HG03520 (cell line): ENCODE data around the gene CRACR2B.

Experiments used
- ATAC-seq: cut with Tn5 transposase; IDR thresholded peaks from one replicate; pipeline ENCODE4 v1.9.1; 2021; ENCODE audit warnings: mild to moderate bottlenecking, moderate library complexity; ENCODE audit not compliant: unreplicated experiment

CRACR2B gene

GRCh38 chr11:827897-828192 lies at the start of gene CRACR2B:
TSS of gene CRACR2B (plus strand) at chr11:827919. CDS start at chr11:828608, 689 bp downstream.
- ATAC-seq, result no peak

DNA sequence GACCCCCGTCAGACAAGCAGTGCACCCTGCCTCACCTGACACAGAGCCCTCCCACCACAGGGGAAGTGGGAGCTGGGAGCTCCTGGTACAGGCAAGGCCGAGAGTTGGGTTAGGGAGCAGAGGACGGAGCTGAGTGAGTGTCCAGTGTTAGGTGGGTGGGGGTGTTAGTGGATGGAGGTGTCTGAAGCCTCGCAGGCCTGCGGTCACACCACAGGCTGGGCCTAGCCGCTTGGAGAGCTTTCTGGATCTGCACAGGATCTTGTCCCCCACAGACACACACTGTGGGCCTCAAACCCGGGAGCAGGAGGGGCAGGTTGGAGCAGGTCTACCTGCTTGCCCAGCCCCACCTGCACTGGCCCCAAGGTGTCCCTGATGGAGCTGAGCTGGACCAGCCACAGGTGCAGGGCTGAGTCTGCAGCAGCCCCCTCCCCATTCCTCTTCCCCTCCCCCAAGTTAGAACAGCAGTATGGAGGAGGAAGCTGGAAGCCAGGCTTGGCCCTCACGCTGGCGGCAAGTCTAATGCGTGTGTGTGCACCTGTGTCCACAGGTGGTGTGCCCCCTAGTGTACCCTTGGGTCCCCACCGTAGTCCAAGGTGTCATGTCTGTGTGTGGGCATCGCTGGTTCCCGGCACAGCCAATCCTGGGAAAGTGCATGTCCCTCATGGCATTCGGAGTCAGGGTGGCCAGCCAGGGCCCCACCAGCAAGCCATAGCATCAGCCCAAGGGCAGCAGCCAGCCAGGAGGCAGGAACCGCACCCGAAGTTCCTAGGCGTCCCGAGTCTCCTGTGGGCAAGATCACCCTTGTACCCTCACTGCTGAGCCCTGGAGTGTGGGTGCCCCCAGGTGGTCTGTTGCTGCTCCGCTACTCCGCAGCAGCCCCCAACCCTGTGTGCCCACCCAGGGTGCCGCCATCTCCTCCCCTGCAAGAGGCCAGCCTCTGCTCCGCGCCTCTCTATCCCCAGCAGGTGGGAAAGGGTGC lies 48.5 kb upstream of the CRACR2B start:
- no peak for ATAC-seq

DNA sequence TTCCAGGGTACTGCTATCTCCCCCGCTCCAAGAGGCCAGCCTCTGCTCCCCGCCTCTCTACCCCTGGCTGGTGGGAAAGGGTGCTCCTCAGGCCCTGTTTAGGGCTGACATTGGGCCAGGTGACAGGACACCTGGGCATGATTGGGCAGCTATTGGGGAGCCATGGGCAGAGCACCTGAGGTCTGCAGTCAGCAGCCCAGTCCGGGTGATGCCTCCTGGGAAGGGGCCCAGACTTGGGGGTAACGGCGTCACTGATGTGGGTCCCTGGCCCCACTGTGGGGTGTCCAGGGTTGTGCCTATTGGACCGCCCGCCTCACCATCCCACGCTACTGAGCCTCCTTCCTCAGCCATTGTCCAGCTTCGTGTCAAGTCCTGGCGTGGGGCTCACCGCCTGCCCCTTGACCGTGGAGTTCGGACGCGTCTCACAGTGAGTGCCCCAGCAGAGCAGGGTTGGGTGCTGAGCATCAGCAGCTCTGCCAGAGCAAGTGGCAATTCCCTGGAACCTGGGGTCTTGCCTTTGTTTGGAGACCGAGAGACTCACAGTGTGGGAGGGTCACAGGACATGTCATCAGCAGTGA lies 47.7 kb upstream of the CRACR2B start:
- ATAC-seq, result no peak

DNA sequence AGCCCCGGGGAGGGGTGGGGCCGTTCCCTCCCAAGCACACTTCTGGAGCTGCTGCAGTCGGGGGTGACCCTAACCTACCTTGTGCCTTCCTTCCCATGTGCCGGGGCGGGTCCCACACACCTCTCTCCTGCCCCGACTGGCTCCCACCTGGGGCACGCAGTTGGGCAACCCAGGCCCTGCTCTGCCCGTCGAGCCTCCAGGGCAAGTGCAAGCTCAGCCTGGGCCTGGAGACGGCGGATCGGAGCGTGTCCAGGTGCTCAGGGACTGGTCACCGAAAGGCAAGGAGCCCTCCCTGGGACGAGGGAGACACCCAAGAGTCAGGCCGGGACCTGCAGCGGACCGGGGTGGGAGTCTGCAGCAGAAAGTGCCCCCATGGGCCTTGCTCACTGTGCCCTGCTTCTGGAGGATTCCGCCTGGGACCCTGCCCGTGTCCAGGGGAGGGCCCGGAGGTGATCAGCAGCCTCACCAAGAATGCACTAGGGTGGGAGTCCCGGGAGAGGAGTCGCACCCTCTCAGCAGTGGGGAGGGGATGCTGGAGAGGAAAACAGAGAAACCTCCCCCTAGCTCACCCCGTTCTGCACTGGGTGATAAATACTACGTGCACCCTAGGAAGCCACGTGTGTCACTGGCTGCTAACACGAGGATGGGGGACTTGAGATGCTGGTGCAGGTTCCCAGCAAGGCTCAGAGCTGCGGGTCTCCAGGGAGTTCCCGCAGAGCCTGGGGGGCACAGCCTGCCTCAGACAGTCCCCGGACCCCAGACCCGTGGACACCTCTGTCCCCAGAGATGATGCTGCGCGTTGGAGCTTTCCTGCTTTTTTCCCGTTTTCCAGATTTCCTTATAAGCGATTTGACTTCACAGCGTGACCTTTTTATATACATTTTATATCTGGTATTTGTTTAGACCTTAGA lies 45.2 kb upstream of the CRACR2B start:
- no peak for ATAC-seq

GRCh38 chr11:783581-784015 lies 44.1 kb upstream of the CRACR2B start:
- ATAC-seq, result no peak

GRCh38 chr11:786235-787083 lies 41.3 kb upstream of the CRACR2B start:
- no peak for ATAC-seq

DNA sequence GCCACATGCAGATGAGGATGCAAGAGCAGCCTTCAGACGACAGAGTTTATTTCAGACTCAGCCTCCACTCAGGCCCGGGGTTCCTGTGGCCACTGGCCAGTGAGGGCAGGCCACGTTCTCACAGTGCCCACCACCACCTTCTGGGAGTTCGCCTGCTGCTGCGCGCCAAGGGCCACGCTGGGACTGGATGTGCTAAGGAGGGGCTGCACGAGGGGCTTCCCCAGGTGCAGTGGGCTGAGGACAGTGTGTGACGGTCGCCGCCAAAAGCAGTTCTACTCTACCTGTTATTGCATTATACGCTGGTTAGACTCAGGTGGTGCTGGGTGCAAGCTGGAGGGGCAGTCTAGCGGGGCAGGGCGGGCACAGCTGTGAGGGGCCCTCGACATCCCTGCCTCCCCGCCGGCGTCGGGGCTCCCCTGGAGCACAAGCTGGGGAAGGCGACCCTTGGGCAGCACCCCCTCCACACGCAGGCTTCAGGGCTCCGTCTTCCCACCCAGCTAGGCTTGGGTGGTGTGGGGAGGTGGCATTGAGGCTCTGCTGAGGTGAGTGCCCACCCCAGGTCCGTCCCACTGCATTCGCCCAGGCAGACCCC lies 40.5 kb upstream of the CRACR2B start:
- no peak for ATAC-seq

- no peak for ATAC-seq
These were observed 39.6 kb upstream of the CRACR2B start for GRCh38 chr11:788009-788640.

DNA sequence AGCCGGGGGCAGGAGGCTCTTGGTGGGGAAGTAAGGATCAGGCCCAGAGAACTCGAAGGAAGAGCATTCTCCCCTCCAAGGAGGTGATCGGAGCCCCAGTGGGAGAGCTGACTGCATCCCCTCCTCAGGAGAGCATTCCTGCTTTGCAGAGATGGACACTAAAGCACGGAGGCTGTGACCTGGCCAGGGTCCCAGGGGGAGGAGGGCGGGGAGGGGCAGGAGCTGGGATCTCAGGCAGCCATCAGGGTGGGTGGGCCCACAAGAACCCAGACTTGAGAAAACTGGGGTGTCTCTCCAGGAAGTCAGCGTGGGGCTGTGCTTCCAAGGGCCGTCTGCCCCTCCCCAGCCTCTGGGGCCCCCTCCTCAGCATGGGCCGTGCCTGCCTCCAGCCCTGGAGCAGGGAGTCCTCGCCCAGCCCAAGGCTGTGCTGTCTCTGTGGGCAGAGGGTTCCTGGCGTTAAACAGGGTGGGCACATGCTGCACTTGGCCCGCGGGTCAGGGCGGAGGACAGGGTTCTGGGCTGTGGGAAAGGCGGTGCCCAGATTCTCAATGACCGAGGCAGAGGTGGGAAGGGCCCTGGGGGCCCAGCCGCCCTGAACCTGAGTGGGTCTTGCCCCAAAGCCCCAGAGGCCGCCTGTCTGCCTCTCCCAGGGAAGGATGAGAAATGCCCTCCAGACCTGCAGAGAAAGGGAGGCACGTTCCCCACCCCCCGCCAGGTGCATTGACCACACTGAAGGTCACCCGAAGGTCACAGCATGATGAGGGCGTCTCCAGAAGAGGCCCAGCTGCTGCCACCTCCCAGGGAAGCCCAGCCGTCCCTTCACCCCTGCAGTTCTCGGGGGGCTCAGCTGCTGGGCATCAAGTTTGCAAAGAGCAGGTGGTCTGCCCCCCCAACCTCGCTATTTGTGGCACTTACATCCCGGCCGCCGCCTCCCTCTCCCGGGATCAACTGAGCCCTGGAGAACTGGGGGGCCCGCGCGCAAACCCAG lies 38.5 kb upstream of the CRACR2B start:
- ATAC-seq, result no peak

DNA sequence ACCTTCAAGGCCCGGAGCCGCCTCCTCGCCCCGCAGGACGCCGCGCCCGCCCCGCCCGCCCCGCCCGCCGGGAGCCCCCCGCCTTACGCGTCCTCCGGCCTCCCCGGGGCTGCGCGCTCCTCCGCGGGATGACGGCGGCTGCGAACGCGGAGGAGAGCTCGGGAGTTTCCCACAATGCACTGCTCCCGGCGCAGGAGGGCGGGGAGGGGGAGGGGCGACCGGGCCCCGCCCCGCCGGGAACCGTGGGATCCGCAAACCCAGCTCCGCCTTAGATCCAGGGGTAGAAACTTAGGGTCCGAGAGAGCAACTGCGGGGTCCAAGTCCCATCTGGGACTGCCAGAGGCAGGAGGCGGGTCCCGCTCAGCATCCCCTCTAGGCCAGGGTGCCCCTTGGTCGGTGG lies 37.8 kb upstream of the CRACR2B start, which contains the start of gene CEND1:
CEND1 (minus strand) TSS at position 148 of the 400 bp plus-strand sequence. CDS start 1,514 bp downstream, outside the sequence.
- ATAC-seq, result no peak

- no peak for ATAC-seq
These were observed 36.8 kb upstream of the CRACR2B start for GRCh38 chr11:790721-791564.

- ATAC-seq, result no peak
These were observed 35.8 kb upstream of the CRACR2B start for GRCh38 chr11:791658-792534.

- no peak for ATAC-seq
These were observed 35.2 kb upstream of the CRACR2B start for GRCh38 chr11:792535-792821.

DNA sequence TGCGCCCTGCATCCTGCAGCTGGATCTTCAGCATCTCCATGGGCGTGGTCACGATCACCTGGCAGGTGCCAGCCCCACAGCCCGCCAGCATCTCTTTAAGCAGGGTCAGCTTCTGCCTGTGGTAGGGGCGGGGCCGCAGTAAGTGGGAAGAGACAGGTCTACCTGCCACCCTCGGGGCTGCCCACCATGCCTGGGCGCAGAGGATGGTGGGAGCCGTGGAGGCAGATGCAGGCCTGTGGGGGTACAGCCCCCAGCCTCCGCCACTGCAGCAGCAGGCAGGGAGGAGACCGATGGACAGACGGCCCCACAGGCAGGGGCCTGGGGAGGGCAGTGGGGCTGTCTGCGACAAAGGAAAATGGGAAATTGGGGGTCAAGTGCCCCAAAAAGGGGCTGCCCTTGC lies 34.8 kb upstream of the CRACR2B start:
- ATAC-seq, result no peak

- ATAC-seq, result no peak
These were observed 34.2 kb upstream of the CRACR2B start for GRCh38 chr11:793556-793955.

GRCh38 chr11:794013-794765 lies 33.5 kb upstream of the CRACR2B start:
- no peak for ATAC-seq
